Measurements from ENCODE around the gene NOVA2. TPM values are rescaled to one million over a fixed set of nuclear protein-coding genes. Genes with fewer than 3 reads are reported as not detected.
A peak's percentile ranks its signal among the peaks of the same experiment; 100 is the strongest.

NOVA2 gene, protein sequence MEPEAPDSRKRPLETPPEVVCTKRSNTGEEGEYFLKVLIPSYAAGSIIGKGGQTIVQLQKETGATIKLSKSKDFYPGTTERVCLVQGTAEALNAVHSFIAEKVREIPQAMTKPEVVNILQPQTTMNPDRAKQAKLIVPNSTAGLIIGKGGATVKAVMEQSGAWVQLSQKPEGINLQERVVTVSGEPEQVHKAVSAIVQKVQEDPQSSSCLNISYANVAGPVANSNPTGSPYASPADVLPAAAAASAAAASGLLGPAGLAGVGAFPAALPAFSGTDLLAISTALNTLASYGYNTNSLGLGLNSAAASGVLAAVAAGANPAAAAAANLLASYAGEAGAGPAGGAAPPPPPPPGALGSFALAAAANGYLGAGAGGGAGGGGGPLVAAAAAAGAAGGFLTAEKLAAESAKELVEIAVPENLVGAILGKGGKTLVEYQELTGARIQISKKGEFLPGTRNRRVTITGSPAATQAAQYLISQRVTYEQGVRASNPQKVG
- total RNA-seq (2021; ENCODE audit: unreplicated experiment) (2.5 TPM), Bru-seq, nascent RNA (percentile 33 among the genes with signal in this experiment), BruChase-seq, experiment 1, labeled RNA remaining after a 6-hour chase (percentile 39 among the genes with signal in this experiment), BruChase-seq, experiment 2, labeled RNA remaining after a 2-hour chase (percentile 41 among the genes with signal in this experiment)
- 1.2 and 1.5 TPM in 2 replicates for polyA plus RNA-seq (2012)
- long read RNA-seq, partial matches to known transcripts, result 1 of 3 reads
- long read RNA-seq, other reads (novel, unspliced or antisense), result 2 of 3 reads

DNA sequence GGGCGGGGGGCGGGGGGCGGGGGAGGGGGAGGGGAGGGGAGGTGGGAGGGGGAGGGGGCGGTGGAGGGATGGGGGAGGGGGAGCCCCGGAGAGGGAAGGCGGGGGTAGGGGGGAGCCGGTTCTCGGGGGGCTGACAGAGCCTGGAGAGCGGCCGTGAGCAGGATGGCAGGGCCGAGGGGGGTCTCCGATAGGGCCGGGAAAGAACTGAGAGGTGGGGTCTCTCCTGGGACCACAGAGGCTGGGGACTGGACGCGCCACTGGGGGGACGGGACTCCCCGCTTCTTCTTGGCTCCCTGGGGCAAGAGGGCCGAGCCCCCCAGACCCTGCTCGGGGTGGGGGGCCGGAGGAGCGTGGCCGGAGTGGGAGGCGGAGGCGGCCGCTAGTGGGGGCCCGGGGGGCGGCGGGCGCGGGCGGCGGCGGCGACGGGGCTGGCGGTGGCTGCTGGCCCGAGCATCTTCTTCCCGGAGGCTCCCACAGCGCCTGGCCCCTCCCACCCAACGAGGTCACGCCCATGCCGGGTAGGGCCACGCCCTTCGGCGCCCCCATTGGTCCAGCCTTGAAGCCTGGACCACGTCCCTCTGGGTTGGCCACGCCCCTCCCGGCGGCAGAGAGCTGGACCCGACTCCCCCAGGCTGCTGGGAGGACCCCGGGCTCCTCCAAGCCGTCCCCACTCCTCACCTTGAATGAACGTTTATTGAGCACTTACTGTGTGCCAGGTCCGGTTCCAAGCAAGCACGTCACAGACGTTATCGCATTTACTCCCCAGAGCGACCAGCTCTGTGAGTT, at the start of gene NOVA2:
Gene NOVA2, minus strand, starts transcription at position 313 of the 786 bp plus-strand sequence. CDS start 514 bp downstream, outside the sequence.
- H2AFZ ChIP-seq (ENCODE audit: low read depth, low read length, poor library complexity, severe bottlenecking), result peak within 1 kb of the TSS; percentile 75
- no TSS peak for BruUV-seq (replicated peaks)

DNA sequence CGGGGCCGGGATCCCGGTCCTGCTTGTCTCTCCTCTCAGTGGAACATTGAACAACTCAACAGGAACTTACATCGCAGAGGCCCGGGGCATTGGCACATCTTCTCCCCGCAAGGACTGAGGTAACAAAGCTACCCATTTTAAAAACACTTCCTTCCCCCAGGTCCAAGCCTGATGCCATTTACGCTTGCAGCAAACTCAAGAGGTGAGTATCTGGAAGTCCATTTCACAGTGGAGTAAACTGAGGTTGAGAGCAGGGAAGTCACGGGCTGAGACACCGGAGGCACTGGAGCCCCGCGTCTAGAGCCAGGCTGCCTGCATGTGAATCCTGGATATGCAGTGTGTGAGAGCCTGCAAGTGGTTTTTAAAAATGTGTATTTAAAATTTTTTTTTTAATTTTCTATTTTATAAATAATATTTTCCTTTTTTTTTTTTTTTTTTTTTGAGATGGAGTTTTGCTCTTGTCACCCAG, 49.7 kb upstream of the NOVA2 start:
- no peak for DNase-seq (ENCODE audit: low read depth, low spot score)
- no peaks in the 10 kb centered on the region for H3K9me2 ChIP-seq (ENCODE audit: insufficient read depth)
- intact Hi-C loops (cut with micrococcal nuclease), result no loop called here
- no peak overlapping the region for H3K4me3 ChIP-seq (replicated peaks in 1 of 2; ENCODE audit: low read depth in 1 of 2, low read length in 2 of 2)
- CTCF ChIA-PET, result no interaction called here
- H3K9ac ChIP-seq (ENCODE audit: low read length), result no peak overlapping the region
- BruUV-seq (replicated peaks), result no TSS peak
- ATAC-seq, result no peak
- H3K36me3 ChIP-seq (ENCODE audit: control insufficient read depth in 1 of 2, insufficient read depth in 2 of 2, low read length in 2 of 2), result 0 out of 4 replicates have a peak, but pooled peaks cover 0 to 4% of the 10 kb centered on the region in 2 experiments
- POLR2A ChIA-PET, result no interaction called here
- H3K4me2 ChIP-seq (ENCODE audit: low read length), result no peak overlapping the region
- no peak overlapping the region for H3K27ac ChIP-seq (ENCODE audit: low read depth, low read length)
- H3K4me1 ChIP-seq (ENCODE audit: control insufficient read depth in 1 of 2, insufficient read depth in 2 of 2, low read length in 2 of 2), result peaks cover 0 to 9% of the 10 kb centered on the region in 2 experiments; a peak in 2 of 4 replicates
- RAD21 ChIA-PET (ENCODE audit: low non-redundant PET in 1 of 2, low total read pairs in 2 of 2, uncharacterized antibody in 2 of 2, unreplicated experiment in 2 of 2), result no interaction called here
- H3K79me2 ChIP-seq (ENCODE audit: insufficient read depth, low read length), result no peaks in the 10 kb centered on the region
- no peak overlapping the region for H2AFZ ChIP-seq (ENCODE audit: low read depth, low read length, poor library complexity, severe bottlenecking)
- TF ChIP-seq SRF (IDR thresholded peaks at IDR 0.05; ENCODE audit: low read depth) (no peak), FOSL1 (IDR thresholded peaks at IDR 0.05; ENCODE audit: low read depth) (no peak), RAD21 (IDR thresholded peaks at IDR 0.05; ENCODE audit: low read depth) (no peak), EZH2phosphoT487 (IDR thresholded peaks at IDR 0.05; ENCODE audit: borderline replicate concordance) (no peak)
- H3K27me3 ChIP-seq (ENCODE audit: insufficient read depth, low read length), result no peaks in the 10 kb centered on the region
- no peaks in the 10 kb centered on the region for H3K9me3 ChIP-seq (ENCODE audit: control insufficient read depth in 1 of 2, insufficient read depth in 1 of 2, low read depth in 1 of 2, low read length in 2 of 2)
- H4K20me1 ChIP-seq (ENCODE audit: insufficient read depth), result no peaks in the 10 kb centered on the region

More for the DNA sequence above, at the start of gene NOVA2:
- no peaks in the 10 kb centered on the region for H4K20me1 ChIP-seq (ENCODE audit: insufficient read depth)
- POLR2A ChIA-PET, result no interaction called here
- H3K36me3 ChIP-seq (ENCODE audit: control insufficient read depth in 1 of 2, insufficient read depth in 2 of 2, low read length in 2 of 2), result no peaks in the 10 kb centered on the region
- H3K27me3 ChIP-seq (ENCODE audit: insufficient read depth, low read length), result no peaks in the 10 kb centered on the region; the same call in 1 of the 2 replicates
- peak within 1 kb of the TSS; percentile 72 for H3K4me2 ChIP-seq (ENCODE audit: low read length)
- H3K9me2 ChIP-seq (ENCODE audit: insufficient read depth), result no peaks in the 10 kb centered on the region
- H3K4me3 ChIP-seq (replicated peaks in 1 of 2; ENCODE audit: low read depth in 1 of 2, low read length in 2 of 2), result peak within 1 kb of the TSS; percentile 43 to 50
- H3K9ac ChIP-seq (ENCODE audit: low read length), result no peak within 1 kb of the TSS
- TF ChIP-seq POLR2AphosphoS5 (IDR thresholded peaks at IDR 0.05; ENCODE audit: low read depth, low read length) (0 out of 2 replicates have a peak, but pooled peaks have one; percentile 27), TCF7L2 (IDR thresholded peaks at IDR 0.05; ENCODE audit: borderline replicate concordance, extremely low read depth, insufficient read depth, insufficient read length) (no peak), ELF1 (IDR thresholded peaks at IDR 0.05; ENCODE audit: borderline replicate concordance, low read depth) (no peak), SIN3A (IDR thresholded peaks at IDR 0.05; ENCODE audit: low read depth) (no peak), FOSL1 (IDR thresholded peaks at IDR 0.05; ENCODE audit: low read depth) (no peak), CEBPB (IDR thresholded peaks at IDR 0.05; ENCODE audit: low read depth) (no peak)
- CTCF ChIA-PET, result interaction anchor here (0.8 kb wide), 1 partner anchor 55 kb away, joined by 3 read pairs; no protein-coding TSS in a partner anchor
- no peak within 1 kb of the TSS for H3K27ac ChIP-seq (ENCODE audit: low read depth, low read length)
- H3K9me3 ChIP-seq (ENCODE audit: control insufficient read depth in 1 of 2, insufficient read depth in 1 of 2, low read depth in 1 of 2, low read length in 2 of 2), result no peaks in the 10 kb centered on the region
- H3K4me1 ChIP-seq (ENCODE audit: control insufficient read depth in 1 of 2, insufficient read depth in 2 of 2, low read length in 2 of 2), result peaks cover 0 to 18% of the 10 kb centered on the region in 2 experiments; a peak in 3 of 4 replicates
- RAD21 ChIA-PET (ENCODE audit: low non-redundant PET in 1 of 2, low total read pairs in 2 of 2, uncharacterized antibody in 2 of 2, unreplicated experiment in 2 of 2), result no interaction called here
- peak; percentile 99 for ATAC-seq
- no peaks in the 10 kb centered on the region for H3K79me2 ChIP-seq (ENCODE audit: insufficient read depth, low read length)
- DNase-seq (ENCODE audit: low read depth, low spot score), result peak; percentile 69
- intact Hi-C loops (cut with micrococcal nuclease), result no loop called here
